ENCODE results near the gene GBA2.

Gene GBA2

GRCh38 chr9:35729101-35729500 lies 19.9 kb downstream of the GBA2 start:
- Histone ChIP-seq H3K9me3 (no peaks in the 10 kb centered on the region), H3K36me3 (peaks cover 52% of the 10 kb centered on the region), H3K27me3 (no peaks in the 10 kb centered on the region), H3K27ac (peak overlapping the region; percentile 99), H3K4me3 (ENCODE audit: low read depth in 1 of 2, low read length in 1 of 2) (peak overlapping the region; percentile 93 to 94), H3K4me1 (ENCODE audit: control insufficient read depth in 1 of 2, insufficient read depth in 1 of 2, low read depth in 1 of 2, low read length in 1 of 2) (peaks cover 49 to 62% of the 10 kb centered on the region in 2 experiments)
- TF ChIP-seq, protein P1, sequence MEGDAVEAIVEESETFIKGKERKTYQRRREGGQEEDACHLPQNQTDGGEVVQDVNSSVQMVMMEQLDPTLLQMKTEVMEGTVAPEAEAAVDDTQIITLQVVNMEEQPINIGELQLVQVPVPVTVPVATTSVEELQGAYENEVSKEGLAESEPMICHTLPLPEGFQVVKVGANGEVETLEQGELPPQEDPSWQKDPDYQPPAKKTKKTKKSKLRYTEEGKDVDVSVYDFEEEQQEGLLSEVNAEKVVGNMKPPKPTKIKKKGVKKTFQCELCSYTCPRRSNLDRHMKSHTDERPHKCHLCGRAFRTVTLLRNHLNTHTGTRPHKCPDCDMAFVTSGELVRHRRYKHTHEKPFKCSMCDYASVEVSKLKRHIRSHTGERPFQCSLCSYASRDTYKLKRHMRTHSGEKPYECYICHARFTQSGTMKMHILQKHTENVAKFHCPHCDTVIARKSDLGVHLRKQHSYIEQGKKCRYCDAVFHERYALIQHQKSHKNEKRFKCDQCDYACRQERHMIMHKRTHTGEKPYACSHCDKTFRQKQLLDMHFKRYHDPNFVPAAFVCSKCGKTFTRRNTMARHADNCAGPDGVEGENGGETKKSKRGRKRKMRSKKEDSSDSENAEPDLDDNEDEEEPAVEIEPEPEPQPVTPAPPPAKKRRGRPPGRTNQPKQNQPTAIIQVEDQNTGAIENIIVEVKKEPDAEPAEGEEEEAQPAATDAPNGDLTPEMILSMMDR (IDR thresholded peaks at IDR 0.05) = no peak

- H3K27me3 ChIP-seq = no peaks in the 10 kb centered on the region
- TF ChIP-seq, protein P1 (IDR thresholded peaks at IDR 0.05) = no peak
- no peaks in the 10 kb centered on the region for H3K9me3 ChIP-seq
- H3K4me1 ChIP-seq (ENCODE audit: control insufficient read depth in 1 of 2, insufficient read depth in 1 of 2, low read depth in 1 of 2, low read length in 1 of 2) = peaks cover 43 to 58% of the 10 kb centered on the region in 2 experiments
- H3K27ac ChIP-seq = peak overlapping the region; percentile 99
- peak overlapping the region; percentile 93 to 94 for H3K4me3 ChIP-seq (ENCODE audit: low read depth in 1 of 2, low read length in 1 of 2)
- peaks cover 60% of the 10 kb centered on the region for H3K36me3 ChIP-seq
Measured at GRCh38 chr9:35728041-35728971, 20.7 kb downstream of the GBA2 start.

GRCh38 chr9:35727676-35728040 lies 21.4 kb downstream of the GBA2 start:
- Histone ChIP-seq H3K36me3 (peaks cover 66% of the 10 kb centered on the region), H3K4me1 (ENCODE audit: control insufficient read depth in 1 of 2, insufficient read depth in 1 of 2, low read depth in 1 of 2, low read length in 1 of 2) (peaks cover 36 to 52% of the 10 kb centered on the region in 2 experiments), H3K27me3 (no peaks in the 10 kb centered on the region), H3K9me3 (no peaks in the 10 kb centered on the region), H3K27ac (peak overlapping the region; percentile 99), H3K4me3 (ENCODE audit: low read depth in 1 of 2, low read length in 1 of 2) (peak overlapping the region; percentile 93 to 94)
- TF ChIP-seq, protein P1 (IDR thresholded peaks at IDR 0.05) = no peak

GRCh38 chr9:35726931-35727330 lies 22.1 kb downstream of the GBA2 start:
- peak overlapping the region in 1 of 2 experiments; percentile 4 for H3K4me3 ChIP-seq (ENCODE audit: low read depth in 1 of 2, low read length in 1 of 2)
- TF ChIP-seq, protein P1 (IDR thresholded peaks at IDR 0.05) = no peak

GRCh38 chr9:35725362-35725761 lies 23.7 kb downstream of the GBA2 start:
- Histone ChIP-seq H3K27ac (peak overlapping the region; percentile 7), H3K4me1 (ENCODE audit: control insufficient read depth in 1 of 2, insufficient read depth in 1 of 2, low read depth in 1 of 2, low read length in 1 of 2) (peaks cover 35 to 38% of the 10 kb centered on the region in 2 experiments), H3K36me3 (peaks cover 89% of the 10 kb centered on the region), H3K9me3 (no peaks in the 10 kb centered on the region), H3K4me3 (ENCODE audit: low read depth in 1 of 2, low read length in 1 of 2) (no peak overlapping the region), H3K27me3 (no peaks in the 10 kb centered on the region)
- TF ChIP-seq, protein P1 (IDR thresholded peaks at IDR 0.05) = no peak

More at GRCh38 chr9:35726931-35727330, 22.1 kb downstream of the GBA2 start:
- H3K4me1 ChIP-seq (ENCODE audit: control insufficient read depth in 1 of 2, insufficient read depth in 1 of 2, low read depth in 1 of 2, low read length in 1 of 2) = peaks cover 35 to 51% of the 10 kb centered on the region in 2 experiments
- no peaks in the 10 kb centered on the region for H3K9me3 ChIP-seq
- no peaks in the 10 kb centered on the region for H3K27me3 ChIP-seq
- peaks cover 73% of the 10 kb centered on the region for H3K36me3 ChIP-seq
- peak overlapping the region; percentile 99 for H3K27ac ChIP-seq
